H1 (cell line): ENCODE data around the gene LFNG. TPM values are rescaled to one million over a fixed set of nuclear protein-coding genes. Genes with fewer than 3 reads are reported as not detected.

Source experiments
- CTCF ChIA-PET: fragments of 300-600 bp; sonication (Branson Sonifier 250); formaldehyde crosslinking; loops from one replicate; lab custom pipeline; 2021; ENCODE audit not compliant: partially characterized antibody; lab: Charles Lee
- POLR2A ChIA-PET: fragments of 300-600 bp; sonication (Branson Sonifier 250); formaldehyde crosslinking; loops from one replicate; lab custom pipeline; 2021; ENCODE audit warnings: inconsistent platforms; ENCODE audit not compliant: partially characterized antibody; lab: Charles Lee
- DNase-seq, 2 experiments: peaks; one replicate each; pipeline versions ENCODE4 v3.0.0 to v3.0.0-alpha.2; 2010 to 2022; ENCODE audit warnings: low spot score in 2 of 2, low read depth in 1 of 2, mixed read lengths in 1 of 2
- FAIRE-seq: peaks from 2 replicates; lab custom pipeline; 2011; peaks lifted over from hg19 to GRCh38; lab: Jason Lieb, UNC
- H2AFZ ChIP-seq: 2 replicates; pipeline ENCODE4 v1.8.1; 2012; ENCODE audit warnings: low read length, inconsistent platforms
- H2AK5ac ChIP-seq: 2 replicates; pipeline ENCODE4 v1.6.1; 2013; ENCODE audit warnings: low read depth, low read length
- H2BK120ac ChIP-seq: replicated peaks from 2 replicates; pipeline ENCODE3; 2013; ENCODE audit warnings: low read depth, low read length, inconsistent platforms
- H2BK12ac ChIP-seq: 2 replicates; pipeline ENCODE4 v1.6.1; 2013; ENCODE audit warnings: low read depth, low read length
- H2BK15ac ChIP-seq: 2 replicates; pipeline ENCODE4 v1.6.1; 2013; ENCODE audit warnings: low read length
- H2BK20ac ChIP-seq: 2 replicates; pipeline ENCODE4 v1.6.1; 2013; ENCODE audit warnings: low read length
- H2BK5ac ChIP-seq: 2 replicates; pipeline ENCODE4 v1.6.1; 2013; ENCODE audit warnings: low read depth, low read length
- H3K14ac ChIP-seq: 2 replicates; pipeline ENCODE4 v1.6.1; 2013; ENCODE audit warnings: inconsistent platforms; ENCODE audit not compliant: insufficient read length
- H3K18ac ChIP-seq: 2 replicates; pipeline ENCODE4 v1.6.1; 2013; ENCODE audit warnings: low read length; ENCODE audit errors: extremely low read depth
- H3K23ac ChIP-seq: 2 replicates; pipeline ENCODE4 v1.6.1; 2013; ENCODE audit warnings: inconsistent platforms; ENCODE audit not compliant: insufficient read length
- H3K23me2 ChIP-seq: 2 replicates; pipeline ENCODE4 v1.6.1; 2013; ENCODE audit warnings: low read depth, low read length
- H3K27ac ChIP-seq: 2 replicates; pipeline ENCODE4 v1.6.1; 2011; ENCODE audit warnings: low read depth, low read length, inconsistent platforms
- H3K27me3 ChIP-seq, 4 experiments: replicated peaks in 1 of 4; 1 replicate in 1 of 4; 2 replicates in 3 of 4; pipeline versions ENCODE4 v1.6.1 to v1.8.1; 2011 to 2013; ENCODE audit warnings: low read length in 3 of 4, mild to moderate bottlenecking in 3 of 4, inconsistent platforms in 2 of 4, mixed read lengths in 2 of 4, moderate library complexity in 1 of 4; ENCODE audit not compliant: control insufficient read depth in 3 of 4, insufficient read depth in 3 of 4; ENCODE audit errors: extremely low read depth in 1 of 4
- H3K36me3 ChIP-seq, 4 experiments: 2 replicates each; pipeline versions ENCODE4 v1.6.1 to v1.8.1; 2011 to 2013; ENCODE audit warnings: mild to moderate bottlenecking in 4 of 4, low read length in 3 of 4, moderate library complexity in 2 of 4, control low read depth in 1 of 4, inconsistent platforms in 1 of 4; ENCODE audit not compliant: insufficient read depth in 4 of 4, control insufficient read depth in 2 of 4
- H3K4ac ChIP-seq: replicated peaks from 2 replicates; pipeline ENCODE3; 2013; ENCODE audit warnings: low read length, low read depth, mixed read lengths, inconsistent platforms; ENCODE audit not compliant: insufficient read length
- H3K4me1 ChIP-seq, 4 experiments: replicated peaks in 1 of 4; 1 replicate in 1 of 4; 2 replicates in 3 of 4; pipeline versions ENCODE4 v1.6.1 to v1.8.1; 2011 to 2013; ENCODE audit warnings: low read length in 3 of 4, inconsistent platforms in 2 of 4, mixed read lengths in 1 of 4; ENCODE audit not compliant: insufficient read depth in 4 of 4, control insufficient read depth in 3 of 4
- H3K4me2 ChIP-seq, 2 experiments: 2 replicates each; pipeline versions ENCODE4 v1.6.1 to v1.8.1; 2011 to 2013; ENCODE audit warnings: low read depth in 2 of 2, low read length in 2 of 2, control low read depth in 1 of 2, inconsistent platforms in 1 of 2, mild to moderate bottlenecking in 1 of 2; ENCODE audit not compliant: insufficient read depth in 1 of 2
- H3K4me3 ChIP-seq, 4 experiments: fragments of 200-600, 300-600 bp in 1 of 4; sonication (generic), shearing (Covaris generic), sonication (Bioruptor Twin) in 1 of 4; 2 replicates each; pipeline versions ENCODE4 v1.5.1 to v1.8.1; 2011 to 2016; ENCODE audit warnings: low read length in 4 of 4, low read depth in 3 of 4, control low read depth in 2 of 4, inconsistent platforms in 2 of 4, mild to moderate bottlenecking in 2 of 4, mixed read lengths in 1 of 4, moderate library complexity in 1 of 4; ENCODE audit not compliant: insufficient read depth in 2 of 4; ENCODE audit errors: extremely low read depth in 1 of 4
- H3K56ac ChIP-seq: replicated peaks from 2 replicates; pipeline ENCODE3; 2013; ENCODE audit warnings: low read depth, mild to moderate bottlenecking, mixed read lengths, low read length, inconsistent platforms; ENCODE audit not compliant: insufficient read length
- H3K79me1 ChIP-seq: 2 replicates; pipeline ENCODE4 v1.6.1; 2013; ENCODE audit warnings: low read depth, low read length, control low read depth
- H3K79me2 ChIP-seq, 2 experiments: 2 replicates each; pipeline versions ENCODE4 v1.6.1 to v1.8.1; 2012 to 2013; ENCODE audit warnings: low read length in 2 of 2, mild to moderate bottlenecking in 2 of 2, inconsistent platforms in 1 of 2; ENCODE audit not compliant: insufficient read depth in 2 of 2, control insufficient read depth in 1 of 2
- H3K9ac ChIP-seq, 4 experiments: replicated peaks in 1 of 4; 1 replicate in 1 of 4; 2 replicates in 3 of 4; pipeline versions ENCODE4 v1.6.1 to v1.8.1; 2011 to 2013; ENCODE audit warnings: low read depth in 3 of 4, low read length in 3 of 4, control low read depth in 2 of 4, mild to moderate bottlenecking in 2 of 4, moderate library complexity in 2 of 4, inconsistent platforms in 1 of 4; ENCODE audit errors: extremely low read depth in 1 of 4
- H3K9me3 ChIP-seq, 2 experiments: 2 replicates each; pipeline versions ENCODE4 v1.6.1 to v1.8.1; 2012 to 2013; ENCODE audit warnings: mild to moderate bottlenecking in 2 of 2, moderate library complexity in 2 of 2, control low read depth in 1 of 2, inconsistent platforms in 1 of 2, low read depth in 1 of 2, low read length in 1 of 2, mixed read lengths in 1 of 2; ENCODE audit not compliant: insufficient read depth in 2 of 2
- H4K20me1 ChIP-seq, 2 experiments: replicated peaks in 1 of 2; 2 replicates each; pipeline versions ENCODE3 to v1.8.1; 2011 to 2013; ENCODE audit warnings: inconsistent platforms in 2 of 2, low read length in 2 of 2, mild to moderate bottlenecking in 1 of 2; ENCODE audit not compliant: insufficient read depth in 2 of 2, control insufficient read depth in 1 of 2
- H4K5ac ChIP-seq: 2 replicates; pipeline ENCODE4 v1.6.1; 2013; ENCODE audit warnings: low read length, low read depth, mixed read lengths, inconsistent platforms; ENCODE audit not compliant: insufficient read length
- H4K8ac ChIP-seq: 2 replicates; pipeline ENCODE4 v1.8.0; 2013; ENCODE audit warnings: mild to moderate bottlenecking, moderate library complexity, low read length, inconsistent platforms; ENCODE audit not compliant: insufficient read depth; ENCODE audit errors: extremely low read depth
- H4K91ac ChIP-seq: replicated peaks from 2 replicates; pipeline ENCODE3; 2013; ENCODE audit warnings: low read length, mixed read lengths, inconsistent platforms; ENCODE audit not compliant: insufficient read length
- CBX5 ChIP-seq: fragments of 300-800, 300-1000 bp; sonication (generic); IDR thresholded peaks from 2 replicates; pipeline ENCODE4 v1.7.1; 2016; ENCODE audit warnings: antibody characterized with exemption, low read length, low read depth
- JUN ChIP-seq: IDR thresholded peaks from 2 replicates; pipeline ENCODE4 v1.6.1; 2011; ENCODE audit warnings: low read depth, mild to moderate bottlenecking, improper control_type of control experiment, low read length
- MAX ChIP-seq: IDR thresholded peaks from 2 replicates; pipeline ENCODE4 v1.6.1; 2012; ENCODE audit warnings: inconsistent platforms
- RNF2 ChIP-seq: fragments of 200-900, 300-1000 bp; sonication (generic); IDR thresholded peaks from 2 replicates; pipeline ENCODE4 v1.7.1; 2016; ENCODE audit warnings: borderline replicate concordance, low read depth, mild to moderate bottlenecking, antibody characterized with exemption, low read length; ENCODE audit not compliant: poor library complexity, severe bottlenecking; ENCODE audit errors: missing control alignments
- SAP30 ChIP-seq: fragments of 300-600 bp; sonication (generic); IDR thresholded peaks from 2 replicates; pipeline ENCODE4 v1.7.1; 2012; ENCODE audit warnings: low read length, moderate library complexity, mild to moderate bottlenecking, inconsistent platforms; ENCODE audit not compliant: insufficient read depth, insufficient replicate concordance
- SP2 ChIP-seq: IDR thresholded peaks from 2 replicates; pipeline ENCODE4 v1.6.1; 2012; ENCODE audit warnings: mild to moderate bottlenecking, low read length, inconsistent platforms
- WGBS, 2 experiments: shearing (Covaris generic) in 1 of 2; methylation state at CpG; one replicate each; pipeline versions ENCODE4 v1.1.6 to v1.1.7; 2013 to 2015; ENCODE audit warnings: low lambda C conversion rate in 2 of 2, mixed read lengths in 2 of 2, inconsistent platforms in 1 of 2, low coverage in 1 of 2, missing lambda C conversion rate in 1 of 2; ENCODE audit not compliant: insufficient replicate concordance in 2 of 2, insufficient coverage in 1 of 2, insufficient read length in 1 of 2; ENCODE audit errors: extremely low coverage in 1 of 2, missing lambda C conversion rate in 1 of 2; 5-methylcytosine and 5-hydroxymethylcytosine counted together
- polyA plus RNA-seq, 7 experiments: library from polyadenylated mRNA; depleted of rRNA in 3 of 7; stranded (reverse) in 5 of 7; unstranded in 2 of 7; fragments of >200 nt in 5 of 7; fragments of 200-250 nt in 2 of 7; gene quantifications; 1 replicate in 5 of 7; 2 replicates in 1 of 7; 4 replicates in 1 of 7; pipeline versions ENCODE4 v1.2.1 to v1.2.3, GENCODE V29; 2011 to 2013; ENCODE audit warnings: missing spikeins in 2 of 7, mixed read lengths in 2 of 7
- total RNA-seq: library from RNA; stranded (reverse); fragmentation: NEBNext Ultra II Directional; extraction: Animal tissue kit (Norgen Biotek cat#: 25700); gene quantifications from 2 replicates; pipeline ENCODE4 v1.2.1, GENCODE V29; 2021

The LFNG gene
- total and polyA plus RNA-seq, 2 of the 8 experiments (the other 6 are each of a cell fraction or from before 2014, with no cell fraction given) = 31.6 to 35.6 TPM

- no peak overlapping the region for H3K4ac ChIP-seq
- no peak overlapping the region for H2BK120ac ChIP-seq
- H2AFZ ChIP-seq = no peak overlapping the region
- H3K27ac ChIP-seq = no peak overlapping the region; the same call in 1 of the 2 replicates
- no peak overlapping the region for H3K4me3 ChIP-seq
- no peak overlapping the region; the same call in 1 of the 2 replicates for H2BK15ac ChIP-seq
- no peaks in the 10 kb centered on the region for H3K79me1 ChIP-seq
- H3K4me1 ChIP-seq = peaks cover 0 to 44% (median 24%) of the 10 kb centered on the region in 4 experiments; a peak in 6 of 7 replicates
- H2BK12ac ChIP-seq = no peak overlapping the region
- WGBS, 2 experiments = 91% methylated on average over 18 of the region's 18 CpGs; no CpG with 5 or more reads in 1 of the 2 experiments
- TF ChIP-seq MAX = no peak
- TF ChIP-seq CBX5 = no peak
- no peak for TF ChIP-seq SP2
- TF ChIP-seq RNF2 = no peak
- TF ChIP-seq JUN = no peak
- no peak for TF ChIP-seq SAP30
- no peak overlapping the region for H2BK20ac ChIP-seq
- H4K91ac ChIP-seq = no peak overlapping the region
- H2BK5ac ChIP-seq = 0 out of 2 replicates have a peak overlapping the region, but pooled peaks have one; percentile 16
- H3K14ac ChIP-seq = no peak overlapping the region
- H3K9me3 ChIP-seq = no peaks in the 10 kb centered on the region
- FAIRE-seq (no peak), DNase-seq (no peak)
- H4K8ac ChIP-seq = peak overlapping the region; percentile 51; the same call in 1 of the 2 replicates
- peaks cover 7 to 28% (median 19%) of the 10 kb centered on the region in 4 experiments; a peak in 6 of 8 replicates for H3K36me3 ChIP-seq
- H3K18ac ChIP-seq = no peak overlapping the region; the same call in 1 of the 2 replicates
- H3K56ac ChIP-seq = no peak overlapping the region
- POLR2A ChIA-PET = interaction anchor here (1.0 to 8.2 kb wide), 3 partner anchors 13 to 30 kb away, joined by 3 to 68 read pairs (median 6); no protein-coding TSS in a partner anchor
- no peak overlapping the region for H3K23ac ChIP-seq
- no peaks in the 10 kb centered on the region for H3K27me3 ChIP-seq
- no peak overlapping the region for H3K9ac ChIP-seq
- H3K79me2 ChIP-seq = no peaks in the 10 kb centered on the region; a peak in 1 of 4 replicates
- H3K4me2 ChIP-seq = no peak overlapping the region
- H4K5ac ChIP-seq = no peak overlapping the region
- H4K20me1 ChIP-seq = peaks cover 7 to 21% of the 10 kb centered on the region in 2 experiments
- CTCF ChIA-PET = interaction anchor here (0.6 to 6.9 kb wide), 6 partner anchors 15 to 181 kb away, joined by 3 to 42 read pairs (median 4); no protein-coding TSS in a partner anchor
- H3K23me2 ChIP-seq = peaks cover 3% of the 10 kb centered on the region; the same call in 1 of the 2 replicates
- H2AK5ac ChIP-seq = no peak overlapping the region
These were observed 9.0 kb downstream of the LFNG start for GRCh38 chr7:2528481-2529095.
